Upper lobe of right lung (tissue), 1 donor: ENCODE data around the gene TANGO6. TPM values are rescaled to one million over a fixed set of nuclear protein-coding genes. Genes with fewer than 3 reads are reported as not detected.

Source experiments
- ATAC-seq: fragments of 200-7000 bp; cut with Tn5 transposase; one replicate; pipeline ENCODE4 v1.9.1; 2020; ENCODE audit warnings: mild to moderate bottlenecking, moderate library complexity
- DNase-seq: peaks from one replicate; pipeline ENCODE4 v3.0.0-alpha.2; 2020
- H3K27ac ChIP-seq: fragments of 200-600 bp; one replicate; pipeline ENCODE4 v1.8.0; 2022
- H3K27me3 ChIP-seq: fragments of 200-600 bp; one replicate; pipeline ENCODE4 v1.8.0; 2022; ENCODE audit warnings: mild to moderate bottlenecking
- H3K36me3 ChIP-seq: fragments of 200-600 bp; one replicate; pipeline ENCODE4 v1.8.0; 2022
- H3K4me1 ChIP-seq: fragments of 200-600 bp; one replicate; pipeline ENCODE4 v1.8.0; 2022
- H3K4me3 ChIP-seq: fragments of 200-600 bp; one replicate; pipeline ENCODE4 v1.8.0; 2022; ENCODE audit warnings: mild to moderate bottlenecking
- H3K9me3 ChIP-seq: fragments of 200-600 bp; one replicate; pipeline ENCODE4 v1.8.0; 2022
- CTCF ChIP-seq: fragments of 200-600 bp; IDR thresholded peaks from one replicate; pipeline ENCODE4 v1.8.0; 2022; ENCODE audit warnings: antibody characterized with exemption
- intact Hi-C: fragments of 100-400 bp; cut with DNase I; formaldehyde crosslinking; loops from one replicate; pipeline ENCODE4 v1.11.0; 2022
- total RNA-seq: library from RNA; stranded (reverse); fragmentation: NEBNext Ultra II Directional; extraction: Animal tissue kit (Norgen Biotek cat#: 25700); gene quantifications from one replicate; pipeline ENCODE4 v1.2.1, GENCODE V29; 2021
- donor health status: DM: no; HTN: yes; CAD: no; lungs with severe emphysema.

TANGO6 gene
- total RNA-seq, 1 donor from 2014 or later: 19.1 TPM

- DNase-seq (no peak), ATAC-seq (no peak)
- H3K4me1 ChIP-seq: peaks cover 7% of the 10 kb centered on the region
- no peak overlapping the region for H3K27ac ChIP-seq
- TF ChIP-seq CTCF: no peak
- no peaks in the 10 kb centered on the region for H3K27me3 ChIP-seq
- H3K9me3 ChIP-seq: no peaks in the 10 kb centered on the region
- intact Hi-C loops: no loop called here
- no peaks in the 10 kb centered on the region for H3K36me3 ChIP-seq
- H3K4me3 ChIP-seq: no peak overlapping the region
These were observed 170.7 kb downstream of the TANGO6 start for GRCh38 chr16:69013991-69014390.

- intact Hi-C loops: no loop called here
- no peak for TF ChIP-seq CTCF
- no peak for ATAC-seq
- no peaks in the 10 kb centered on the region for H3K27me3 ChIP-seq
- H3K4me1 ChIP-seq: peaks cover 7% of the 10 kb centered on the region
- H3K4me3 ChIP-seq: no peak overlapping the region
- no peak overlapping the region for H3K27ac ChIP-seq
- no peaks in the 10 kb centered on the region for H3K36me3 ChIP-seq
- no peak for DNase-seq
- no peaks in the 10 kb centered on the region for H3K9me3 ChIP-seq
These were observed 171.5 kb downstream of the TANGO6 start for GRCh38 chr16:69014811-69015210.

- H3K36me3 ChIP-seq: no peaks in the 10 kb centered on the region
- no peaks in the 10 kb centered on the region for H3K27me3 ChIP-seq
- DNase-seq (no peak), ATAC-seq (no peak)
- no peak overlapping the region for H3K4me3 ChIP-seq
- no peaks in the 10 kb centered on the region for H3K9me3 ChIP-seq
- intact Hi-C loops: no loop called here
- peak overlapping the region; percentile 9 for H3K27ac ChIP-seq
- TF ChIP-seq CTCF: no peak
- peaks cover 7% of the 10 kb centered on the region for H3K4me1 ChIP-seq
These were observed 173.9 kb downstream of the TANGO6 start for GRCh38 chr16:69017036-69017783.

- no peak for TF ChIP-seq CTCF
- H3K9me3 ChIP-seq: no peaks in the 10 kb centered on the region
- peaks cover 14% of the 10 kb centered on the region for H3K36me3 ChIP-seq
- no peak overlapping the region for H3K27ac ChIP-seq
- intact Hi-C loops: no loop called here
- H3K4me3 ChIP-seq: no peak overlapping the region
- DNase-seq: no peak
- no peaks in the 10 kb centered on the region for H3K27me3 ChIP-seq
- ATAC-seq: no peak
- H3K4me1 ChIP-seq: peaks cover 7% of the 10 kb centered on the region
These were observed 176.5 kb downstream of the TANGO6 start for GRCh38 chr16:69019811-69020210.

- Histone ChIP-seq H3K27me3 (no peaks in the 10 kb centered on the region), H3K4me1 (no peaks in the 10 kb centered on the region), H3K27ac (no peak overlapping the region), H3K4me3 (no peak overlapping the region), H3K9me3 (no peaks in the 10 kb centered on the region), H3K36me3 (peaks cover 4% of the 10 kb centered on the region)
- no peak for TF ChIP-seq CTCF
- ATAC-seq: no peak
- DNase-seq: no peak
- intact Hi-C loops: no loop called here
These were observed 185.8 kb downstream of the TANGO6 start for GRCh38 chr16:69029121-69029520.
